ENCODE measurements around the gene VRK3. TPM values are rescaled to one million over a fixed set of nuclear protein-coding genes. Genes with fewer than 3 reads are reported as not detected.

VRK3 gene
- polyA plus RNA-seq, 3 donors: 45.1 to 51.0 (median 46.3) TPM

- no peak for DNase-seq (ENCODE audit: low read depth in 3 of 3, low spot score in 2 of 3)
Observed at GRCh38 chr19:50030937-50031336, 5.8 kb upstream of the VRK3 start.

GRCh38 chr19:50030225-50030624 is 5.1 kb upstream of the VRK3 start:
- no peak for DNase-seq (ENCODE audit: low read depth in 3 of 3, low spot score in 2 of 3)

DNA sequence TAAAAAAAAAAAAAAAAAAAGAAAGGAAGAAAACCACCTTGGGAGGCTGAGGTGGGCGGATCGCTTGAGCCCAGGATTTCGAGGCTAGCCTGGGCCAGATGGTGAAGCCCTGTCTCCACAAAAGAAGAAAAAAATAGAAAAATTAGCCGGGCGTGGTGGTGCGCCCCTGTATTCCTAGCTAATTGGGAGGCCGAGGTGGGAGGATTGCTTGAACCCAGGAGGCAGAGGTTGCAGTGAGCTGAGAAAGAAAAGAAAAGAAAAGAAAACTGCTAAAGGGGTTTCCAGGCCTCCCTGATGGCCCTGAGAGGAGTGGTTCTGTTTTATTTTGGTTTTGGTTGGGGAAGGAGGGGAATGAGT is 1.4 kb upstream of the VRK3 start:
- no peak for DNase-seq (ENCODE audit: low read depth in 3 of 3, low spot score in 2 of 3)

DNA sequence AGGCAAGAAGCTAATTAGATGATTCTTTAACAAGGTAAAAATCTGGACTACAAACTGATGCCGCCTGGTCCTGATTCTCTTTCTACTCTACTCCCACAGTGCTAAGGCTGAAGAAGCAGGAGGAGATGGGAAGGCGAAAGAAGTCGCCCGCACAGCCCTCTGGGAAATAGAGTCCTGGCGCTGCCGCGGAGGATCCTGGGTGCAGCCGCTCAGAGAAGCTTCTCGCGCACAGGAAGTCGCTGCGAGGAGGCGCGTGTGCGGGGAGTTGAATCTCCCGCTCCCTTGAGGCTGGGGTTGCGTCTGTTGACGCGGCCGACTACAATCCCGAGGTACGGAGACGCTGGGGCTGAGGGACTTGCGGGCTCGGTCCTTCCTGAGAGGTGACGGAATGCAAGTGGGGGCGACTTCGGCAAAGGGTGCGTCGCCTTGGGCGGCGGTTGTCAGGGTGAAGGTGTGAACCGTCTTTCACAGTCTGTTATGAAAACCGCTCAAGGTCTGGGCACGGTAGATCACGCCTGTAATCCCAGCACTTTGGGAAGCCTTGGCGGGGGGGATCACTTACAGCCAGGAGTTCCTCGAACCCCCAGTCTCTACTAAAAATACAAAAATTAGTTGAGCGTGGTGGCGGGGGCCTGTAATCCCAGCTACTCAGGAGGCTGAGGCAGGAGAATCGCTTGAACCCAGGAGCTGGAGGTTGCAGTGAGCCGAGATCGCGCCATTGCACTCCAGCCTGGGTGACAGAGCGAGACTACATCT is 800 bp upstream of the VRK3 start, which contains the start of gene ZNF473:
TSS of gene ZNF473 (plus strand) at position 212 of the 756 bp plus-strand sequence. CDS start 5,078 bp downstream, outside the sequence.
- no peak for DNase-seq (ENCODE audit: low read depth in 3 of 3, low spot score in 2 of 3)

GRCh38 chr19:50024719-50025021 is 502 bp downstream of the VRK3 start:
- no peak for DNase-seq (ENCODE audit: low read depth in 3 of 3, low spot score in 2 of 3)

DNA sequence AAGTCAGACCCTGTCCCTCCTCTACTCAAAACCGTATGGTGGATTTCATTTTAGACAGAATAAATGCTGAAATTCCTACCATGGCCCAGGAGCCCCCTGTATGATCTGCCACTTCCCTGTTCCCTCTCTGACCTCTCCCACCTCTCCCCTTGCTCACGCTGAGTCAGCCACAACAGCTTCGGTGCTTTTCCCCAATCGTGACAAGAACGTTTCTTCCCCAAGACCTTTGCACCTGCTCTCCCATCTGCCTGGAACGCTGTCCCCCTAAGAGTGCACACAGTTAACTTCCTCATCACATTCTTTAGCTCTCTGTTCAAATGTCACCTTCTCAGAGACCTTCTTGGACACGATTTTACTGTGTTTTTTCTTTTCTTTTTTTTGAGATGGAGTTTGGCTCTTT is 2.3 kb downstream of the VRK3 start:
- DNase-seq (ENCODE audit: low read depth in 3 of 3, low spot score in 2 of 3): no peak

DNA sequence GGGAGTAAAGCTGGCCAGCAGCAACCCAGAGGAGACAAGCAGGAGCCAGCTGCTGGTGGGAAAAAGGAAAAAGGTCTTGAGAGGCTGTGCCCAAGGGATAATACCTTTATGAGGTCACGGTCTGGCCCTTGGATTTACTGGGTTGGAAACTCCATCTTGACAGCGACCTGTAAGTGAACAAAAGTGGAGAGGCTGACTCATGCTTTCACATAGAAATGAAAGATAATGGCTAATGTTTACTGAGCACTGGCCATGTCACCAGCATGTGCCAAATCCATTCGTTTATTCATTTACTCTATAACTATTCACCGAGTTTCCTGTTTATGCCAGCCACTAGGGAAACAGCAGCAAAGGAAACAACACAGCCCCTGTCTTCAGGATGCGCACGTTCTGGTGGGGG is 4.7 kb downstream of the VRK3 start:
- DNase-seq (ENCODE audit: low read depth in 3 of 3, low spot score in 2 of 3): no peak

DNA sequence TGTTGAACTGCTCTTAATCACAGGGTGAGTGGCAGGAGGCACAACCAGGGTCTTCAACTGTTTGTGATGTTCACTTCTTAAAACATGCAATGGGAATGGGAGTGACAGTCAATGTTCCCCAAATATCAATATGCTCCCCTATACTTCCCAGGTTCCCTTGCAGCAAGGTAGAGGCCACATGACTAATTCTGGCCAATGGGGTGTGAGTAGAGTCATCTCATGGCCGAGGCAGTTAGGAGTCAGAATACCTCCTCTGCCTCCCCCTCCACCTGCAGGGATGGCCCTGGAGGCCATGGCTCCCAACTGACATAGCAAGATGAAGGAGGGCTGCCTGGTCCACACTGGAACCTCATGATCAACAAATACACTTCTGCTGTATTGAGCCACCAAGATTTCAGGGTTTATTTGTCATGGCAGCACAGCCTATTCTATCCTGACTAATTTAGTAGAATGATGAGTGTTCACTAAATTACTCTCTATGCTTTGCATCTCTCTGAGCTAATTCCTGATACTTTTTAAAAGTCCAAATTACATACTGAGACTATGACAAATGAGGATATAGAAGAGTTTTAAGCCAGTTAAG is 8.9 kb downstream of the VRK3 start:
- DNase-seq (ENCODE audit: low read depth in 3 of 3, low spot score in 2 of 3): no peak

DNA sequence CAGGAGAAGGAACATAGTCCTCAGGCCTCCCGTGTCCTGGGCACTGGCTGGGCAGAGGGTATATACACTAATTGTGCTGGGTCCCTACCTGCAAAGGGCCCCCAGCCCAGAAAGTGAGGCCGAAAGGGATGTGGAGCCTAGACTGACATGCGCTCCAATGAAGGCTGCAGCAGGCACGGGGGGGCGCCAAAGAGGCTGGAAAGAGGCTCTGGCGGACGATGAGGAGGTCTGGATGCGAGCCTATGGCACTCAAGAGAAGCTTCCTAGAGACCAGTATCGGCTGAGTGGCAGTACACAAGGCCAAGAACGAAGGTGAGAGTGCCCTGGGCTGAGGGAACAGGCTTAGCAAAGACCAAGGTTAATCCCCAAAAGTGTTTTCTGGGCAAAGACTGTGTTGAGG is 16.6 kb downstream of the VRK3 start:
- no peak for DNase-seq (ENCODE audit: low read depth in 3 of 3, low spot score in 2 of 3)

DNA sequence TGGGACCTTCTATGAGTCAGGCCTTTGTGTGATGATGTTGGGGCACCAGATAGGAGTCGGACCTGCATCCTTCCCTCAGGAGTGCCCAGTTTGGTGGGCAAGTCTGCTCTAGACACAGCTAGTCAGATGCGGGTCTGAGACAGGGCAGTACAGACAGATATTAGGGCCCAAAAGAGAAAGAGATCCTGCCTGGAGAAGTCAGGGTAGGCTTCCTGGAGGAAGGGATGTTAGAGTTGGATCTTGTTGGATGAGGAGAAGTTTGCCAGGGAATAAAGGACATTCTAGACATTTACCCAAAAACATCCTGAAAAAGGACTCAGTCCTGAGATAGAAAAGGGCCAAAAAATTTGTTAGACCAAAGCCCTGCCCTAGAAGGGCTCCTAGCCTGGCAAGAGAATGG is 17.2 kb downstream of the VRK3 start:
- no peak for DNase-seq (ENCODE audit: low read depth in 3 of 3, low spot score in 2 of 3)

- no peak for DNase-seq (ENCODE audit: low read depth in 3 of 3, low spot score in 2 of 3)
Observed at GRCh38 chr19:50007170-50007569, 18.0 kb downstream of the VRK3 start.

DNA sequence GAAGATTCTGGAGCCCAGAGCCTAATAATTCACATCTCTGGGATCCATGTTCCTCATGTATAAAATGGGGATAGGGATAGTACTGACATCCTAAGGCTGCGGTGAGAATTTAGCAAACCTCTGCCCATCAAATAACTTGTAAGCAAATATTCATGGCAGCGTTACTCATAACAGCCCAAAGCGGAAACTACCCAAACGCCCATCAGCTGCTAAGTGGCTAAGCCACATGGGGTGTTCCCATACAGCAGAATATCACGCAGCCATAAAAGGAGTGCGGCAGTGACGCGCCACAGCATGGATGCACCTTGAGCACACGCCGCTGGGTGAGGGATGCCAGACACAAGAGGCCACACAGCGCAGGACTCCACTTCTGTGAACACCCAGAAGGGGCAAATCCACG is 19.7 kb downstream of the VRK3 start:
- no peak for DNase-seq (ENCODE audit: low read depth in 3 of 3, low spot score in 2 of 3)

GRCh38 chr19:50003810-50004419 is 21.3 kb downstream of the VRK3 start:
- DNase-seq (ENCODE audit: low read depth in 3 of 3, low spot score in 2 of 3): no peak

GRCh38 chr19:50003254-50003788 is 21.9 kb downstream of the VRK3 start:
- no peak for DNase-seq (ENCODE audit: low read depth in 3 of 3, low spot score in 2 of 3)

DNA sequence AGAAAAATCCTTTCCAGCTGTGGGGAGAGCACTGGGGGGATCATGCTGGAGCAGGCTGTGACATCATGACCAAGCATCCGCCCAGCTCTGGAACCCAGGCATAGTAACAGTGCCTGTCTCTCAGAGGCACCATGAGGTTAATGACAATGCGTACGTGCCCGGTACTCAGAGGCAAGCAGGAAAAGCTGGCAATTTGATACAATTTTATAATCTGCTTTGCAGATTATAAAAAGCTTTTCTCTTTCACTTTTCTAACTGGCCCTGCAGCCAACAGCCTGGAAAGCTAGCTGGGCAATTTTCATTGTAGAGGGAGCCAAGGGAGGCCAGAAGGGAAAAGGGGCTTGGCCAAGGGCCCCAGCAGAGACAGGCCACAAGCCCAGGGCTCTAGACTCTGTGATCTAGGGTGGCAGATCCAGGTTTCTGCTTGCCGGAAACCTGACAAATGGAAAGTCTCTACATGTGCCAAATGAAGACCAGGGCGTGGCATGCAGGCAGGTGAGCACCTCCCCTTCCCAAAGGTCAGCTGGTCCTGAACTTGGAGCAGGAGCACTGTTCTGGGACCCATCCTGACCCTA is 22.7 kb downstream of the VRK3 start:
- DNase-seq (ENCODE audit: low read depth in 3 of 3, low spot score in 2 of 3): no peak

- no peak for DNase-seq (ENCODE audit: low read depth in 3 of 3, low spot score in 2 of 3)
Observed at GRCh38 chr19:50001775-50002174, 23.4 kb downstream of the VRK3 start.

GRCh38 chr19:50000841-50001557 is 24.2 kb downstream of the VRK3 start:
- DNase-seq (ENCODE audit: low read depth in 3 of 3, low spot score in 2 of 3): no peak

DNA sequence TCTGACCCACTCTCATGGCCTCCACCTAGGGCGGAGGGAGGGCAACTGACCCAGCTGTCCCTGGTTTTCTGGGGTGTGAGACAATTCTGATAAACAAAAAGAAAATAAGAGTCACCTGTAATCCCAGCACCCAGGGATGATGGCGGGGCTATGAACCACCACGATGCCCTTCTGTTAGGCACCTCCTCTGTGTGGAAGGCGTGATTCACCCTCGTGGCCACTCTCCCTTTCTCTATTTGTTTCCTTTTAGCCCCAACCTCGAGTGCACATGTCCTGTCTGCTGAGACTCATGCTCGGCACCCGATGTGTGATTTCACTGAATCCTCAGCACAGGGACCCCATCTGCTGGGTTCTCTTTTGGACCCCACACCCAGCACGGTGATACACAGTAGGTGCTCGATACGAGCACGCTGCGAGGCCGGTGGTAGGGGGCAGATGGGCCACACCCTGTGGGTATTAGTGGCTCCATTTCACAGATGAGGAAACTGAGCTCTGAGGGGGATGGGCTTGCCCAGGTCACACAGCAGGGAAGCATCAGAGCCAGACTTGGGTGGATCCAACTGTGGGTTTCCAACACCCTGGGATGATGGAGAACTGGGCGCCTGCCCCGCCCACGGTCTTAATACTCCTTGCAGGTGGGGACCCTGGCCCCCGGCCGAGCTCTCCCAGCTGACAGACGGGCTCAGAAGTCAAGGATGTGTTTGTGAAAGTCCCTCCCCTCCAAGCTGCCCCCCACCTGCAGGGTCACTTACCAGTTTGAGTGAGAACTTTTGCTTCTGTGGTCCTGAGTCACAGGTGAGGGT is 24.9 kb downstream of the VRK3 start:
- DNase-seq (ENCODE audit: low read depth in 3 of 3, low spot score in 2 of 3): no peak

GRCh38 chr19:49999371-50000010 is 25.7 kb downstream of the VRK3 start:
- DNase-seq (ENCODE audit: low read depth in 3 of 3, low spot score in 2 of 3): no peak

GRCh38 chr19:49997709-49998108 is 27.5 kb downstream of the VRK3 start:
- DNase-seq (ENCODE audit: low read depth in 3 of 3, low spot score in 2 of 3): no peak
